Heart left ventricle (tissue), 13 donors: Measurements from ENCODE around the gene PARN.

Source experiments
- CTCF ChIP-seq, 12 donors: fragments of 200-600 bp; sonication (generic) in 4 of 12; IDR thresholded peaks; one replicate each; pipeline versions ENCODE4 v1.5.0 to v1.8.0; 2018 to 2022; ENCODE audit warnings: antibody characterized with exemption in 12 of 12, mild to moderate bottlenecking in 5 of 12
- POLR2A ChIP-seq, 2 donors: fragments of 450-650 bp; IDR thresholded peaks; one replicate each; pipeline ENCODE4 v1.6.1; 2017; ENCODE audit warnings: antibody characterized with exemption in 2 of 2, mild to moderate bottlenecking in 2 of 2, moderate library complexity in 2 of 2
- donor health status: ischemic (EF 13 %, LVEDD 7.1; RV severe dilation, severe dysfunction).
- donor health status: DM: no; HTN: yes; CAD: no.
- donor health status: DM: no; HTN: no; CAD: no.
- donor health status: ischemic (EF 25% LVEDD 6.9; RV normal size, moderate dysfunction).
- donor health status: ischemic (EF 25% LVEDD 5.7; RV mildly dilated, moderate dysfunction).
- donor health status: ischemic (EF 35%, LVEDD 5.7; RV mildly dilated, moderate dysfunction).
- donor health status: nonischemic (EF 11% LVEDD 7.7; RV severe dilation, severe dysfunction).
- donor health status: DM: yes; HTN: yes; CAD: no.
- donor health status: PGD.
- donor health status: ischemic (EF 29% LVEDD 5.4; RV normal size, mild dysfunction).
- donor health status: nonischemic (EF 23%, LVEDD 6.1; RV moderate dilation, normal function).

DNA sequence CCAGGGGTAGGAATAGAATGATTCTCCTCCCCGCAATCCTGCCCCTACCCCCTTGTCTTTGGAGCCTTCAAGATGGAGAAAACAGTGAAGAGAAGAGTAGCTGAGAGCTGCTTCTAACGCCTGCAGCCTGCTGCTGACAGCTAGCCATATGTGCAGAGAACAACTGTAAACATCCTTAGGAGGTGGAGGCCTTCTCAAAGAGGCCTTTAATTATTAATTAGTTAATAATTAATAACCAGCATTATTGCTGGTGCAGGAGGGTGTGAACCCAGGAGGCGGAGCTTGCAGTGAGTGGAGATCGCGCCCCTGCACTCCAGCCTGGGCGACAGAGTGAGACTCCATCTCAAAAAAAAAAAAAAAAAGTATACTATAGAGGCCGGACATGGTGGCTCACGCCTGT, 11.1 kb upstream of the PARN start:
- no peak for TF ChIP-seq CTCF (IDR thresholded peaks at IDR 0.05)
- no peak for TF ChIP-seq POLR2A (IDR thresholded peaks at IDR 0.05)
